NCI-H146 (cell line): ENCODE data around the gene U2AF2.

Experiments used
- DNase-seq: peaks from one replicate; lab custom pipeline; 2025; lab: John Stamatoyannopoulos, UW

U2AF2 gene

DNA sequence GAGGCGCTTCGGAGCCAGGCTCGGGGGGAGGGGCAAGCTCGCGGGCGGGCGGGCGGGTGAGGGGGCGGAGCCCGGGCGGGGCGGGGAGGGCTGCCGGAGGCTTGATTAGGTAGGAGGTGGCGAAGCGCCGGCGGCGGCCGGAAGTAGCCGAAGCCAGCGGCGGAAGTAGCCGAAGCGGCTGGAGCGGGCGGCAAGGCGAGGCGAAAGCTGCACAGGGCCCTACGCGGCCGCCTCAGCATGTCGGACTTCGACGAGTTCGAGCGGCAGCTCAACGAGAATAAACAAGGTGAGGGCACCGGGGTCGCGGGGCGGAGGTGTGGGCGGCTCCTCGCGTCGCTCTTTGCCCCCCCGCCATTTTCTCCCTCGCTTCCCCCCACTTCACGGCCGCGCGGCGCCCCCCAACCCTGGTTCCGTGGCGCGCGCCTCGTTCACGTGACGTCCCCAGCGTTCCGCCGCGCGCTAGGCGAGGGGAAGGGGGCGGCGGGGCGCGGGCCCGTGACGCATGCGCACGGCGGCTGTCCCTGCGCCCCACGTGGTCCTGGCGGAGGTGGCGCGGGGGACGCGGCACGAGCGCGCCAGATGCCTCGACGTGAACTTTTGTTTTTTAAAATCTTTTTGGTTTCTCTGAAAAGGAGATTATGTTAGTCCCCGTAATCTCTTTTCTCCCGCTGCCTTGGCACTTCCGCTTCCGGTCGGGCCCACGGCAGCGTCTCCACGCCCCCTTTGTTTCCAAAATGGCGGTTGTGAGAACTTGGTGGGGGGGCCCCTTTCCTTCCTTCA is at the start of gene U2AF2:
Gene U2AF2, plus strand, starts transcription at position 168 of the 780 bp plus-strand sequence. Its CDS starts 70 bp downstream, at position 238.
- DNase-seq = peak; percentile 97

DNA sequence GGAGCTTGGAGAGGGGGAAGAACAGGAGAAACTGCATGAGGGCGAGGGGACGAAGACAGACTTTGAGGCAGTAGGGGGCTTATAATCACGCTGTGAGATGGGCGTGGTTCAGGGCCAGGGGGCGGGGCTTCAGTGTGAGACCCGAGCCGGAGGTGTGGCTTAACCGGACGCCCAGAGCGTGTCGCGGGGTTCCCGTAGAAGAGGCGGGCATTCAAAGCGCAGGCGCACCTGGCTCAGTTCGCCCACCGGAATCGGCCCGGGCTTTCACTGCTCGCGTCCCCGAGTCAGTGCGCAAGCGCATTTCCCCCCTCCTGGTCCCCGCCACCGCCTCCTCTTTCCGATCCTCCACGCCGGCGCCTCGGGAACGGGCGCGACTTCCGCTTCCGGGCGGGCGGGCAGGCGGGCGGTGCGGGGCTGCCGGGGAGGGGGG is 49.6 kb upstream of the U2AF2 start:
- DNase-seq = peak; percentile 98

DNA sequence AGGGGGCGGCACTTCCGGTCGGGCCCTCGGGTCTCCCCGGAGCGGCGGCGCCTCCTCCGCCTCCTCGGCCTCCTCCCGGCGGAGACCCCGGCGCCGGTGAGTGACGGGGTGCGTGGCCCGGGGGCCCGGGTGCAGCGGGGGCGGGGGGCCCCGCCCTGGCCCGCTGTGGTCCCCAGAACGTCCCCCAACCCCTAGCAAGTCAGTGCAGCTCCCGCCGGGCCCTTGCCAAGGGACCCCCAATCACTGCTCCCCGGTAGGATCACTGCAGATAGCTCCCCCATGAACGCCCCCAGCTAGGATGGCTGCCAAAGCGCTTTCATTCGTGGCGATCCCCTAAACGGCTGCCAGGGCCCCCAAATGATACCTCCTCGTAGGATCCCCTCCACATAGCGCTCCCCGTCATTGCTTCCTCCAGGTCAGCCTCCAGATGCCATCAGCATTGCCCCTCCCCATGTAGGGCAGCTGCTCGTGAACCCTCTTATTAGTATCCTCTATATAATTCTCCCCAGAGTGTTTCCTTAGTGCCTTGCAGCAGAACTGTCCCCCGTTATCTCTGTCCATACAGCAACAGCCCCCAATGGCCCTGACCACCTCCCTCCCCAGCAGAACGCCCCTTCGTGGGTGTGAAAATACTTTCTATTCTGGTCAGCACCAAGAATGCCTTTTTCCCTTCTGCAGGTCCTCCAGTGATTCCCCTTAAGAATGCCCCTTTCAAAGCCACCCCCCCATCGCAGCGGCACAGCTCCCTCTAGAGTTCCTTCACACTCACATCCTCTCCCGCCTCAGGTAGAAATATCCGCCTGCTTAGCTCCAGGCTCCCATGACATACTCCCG is 49.0 kb upstream of the U2AF2 start, which contains the start of gene ZNF865:
Gene ZNF865, plus strand, starts transcription at position 11 of the 834 bp plus-strand sequence. CDS start 7,972 bp downstream, outside the sequence.
- peak; percentile 88 for DNase-seq

DNA sequence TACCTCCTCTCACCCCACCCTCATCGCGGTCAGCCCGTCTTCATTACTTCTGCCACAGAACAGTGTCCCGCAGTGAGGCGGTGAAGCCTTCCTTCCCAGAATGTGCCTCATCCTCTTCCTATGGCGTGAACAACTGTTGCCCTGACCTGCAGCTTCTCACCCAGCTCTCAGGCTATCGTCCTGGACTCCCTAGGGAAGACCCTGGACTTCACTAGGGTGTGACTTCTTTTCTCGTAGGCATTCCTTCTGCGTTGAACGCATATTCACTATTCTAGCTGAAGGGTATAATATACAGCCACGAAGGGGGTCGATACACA is 48.4 kb upstream of the U2AF2 start:
- no peak for DNase-seq

DNA sequence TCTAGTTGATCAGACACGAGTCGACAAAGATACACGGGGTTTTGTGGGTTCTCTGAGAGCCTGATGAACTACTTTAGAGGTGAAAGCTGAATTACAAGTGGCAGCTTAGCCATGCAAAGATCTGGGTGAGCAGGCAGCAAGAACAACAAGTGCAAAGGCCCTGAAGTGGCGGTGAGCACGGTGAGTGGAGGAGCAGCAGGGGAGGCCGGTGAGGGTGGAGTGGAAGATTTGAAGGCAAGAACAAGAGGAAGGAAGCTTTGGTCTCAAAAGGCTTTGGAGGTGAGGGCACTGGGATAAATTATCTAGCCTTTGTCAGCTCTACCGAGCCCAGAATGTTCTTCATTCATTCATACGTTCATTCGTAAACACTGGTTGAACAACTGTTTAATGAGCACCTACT is 48.0 kb upstream of the U2AF2 start:
- no peak for DNase-seq

DNA sequence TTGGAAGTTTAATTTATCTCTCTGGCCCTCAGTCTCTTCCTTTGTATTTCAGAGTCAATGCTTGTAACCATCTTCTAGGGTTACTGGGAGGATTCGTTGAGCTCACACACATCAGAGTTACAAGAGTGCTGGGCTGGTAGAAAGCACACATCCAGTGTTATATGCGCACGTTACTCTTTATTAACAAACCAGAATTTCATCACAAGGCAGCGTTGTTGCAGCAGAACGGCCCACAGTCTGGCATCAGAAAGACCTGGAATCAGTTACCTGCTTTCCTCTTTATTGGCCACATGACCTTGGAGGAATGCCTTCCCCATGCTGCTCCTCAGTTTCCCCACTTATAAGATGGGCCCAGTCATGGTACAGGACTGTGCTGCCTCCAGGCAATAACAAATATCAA is 45.5 kb upstream of the U2AF2 start:
- DNase-seq = no peak

DNA sequence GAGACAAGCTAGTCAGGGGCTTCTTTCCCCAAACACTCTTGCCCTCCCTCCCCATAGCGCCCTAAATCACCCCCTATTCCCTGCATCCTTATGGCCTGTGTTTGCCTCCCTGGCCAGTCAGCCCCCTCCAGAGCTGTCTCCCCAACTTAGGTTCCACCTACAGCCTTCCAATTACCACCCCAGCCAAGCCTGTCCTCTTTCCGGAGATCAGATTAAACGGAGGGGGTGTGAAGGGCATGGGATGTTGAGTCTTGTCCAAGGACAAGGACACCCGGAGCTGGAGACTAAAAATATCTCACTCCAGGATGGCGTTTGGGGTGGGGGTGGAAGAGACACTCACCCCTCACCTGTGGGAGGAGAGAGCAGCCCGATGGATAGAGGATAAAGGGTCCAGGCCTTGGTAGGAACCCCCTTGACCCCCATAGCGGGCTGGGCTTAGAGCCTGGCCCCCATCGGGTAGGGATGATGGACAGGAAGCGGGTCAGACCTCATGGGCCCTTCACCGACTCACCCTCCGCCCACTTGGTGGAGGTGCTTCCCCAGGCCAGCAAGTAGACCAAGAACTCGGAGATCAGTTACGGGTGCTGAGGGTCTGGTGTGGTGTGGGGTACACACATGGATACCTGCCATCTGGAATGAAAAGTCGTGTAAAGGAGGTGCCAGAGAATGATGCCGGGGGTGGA is 43.4 kb upstream of the U2AF2 start:
- no peak for DNase-seq

DNA sequence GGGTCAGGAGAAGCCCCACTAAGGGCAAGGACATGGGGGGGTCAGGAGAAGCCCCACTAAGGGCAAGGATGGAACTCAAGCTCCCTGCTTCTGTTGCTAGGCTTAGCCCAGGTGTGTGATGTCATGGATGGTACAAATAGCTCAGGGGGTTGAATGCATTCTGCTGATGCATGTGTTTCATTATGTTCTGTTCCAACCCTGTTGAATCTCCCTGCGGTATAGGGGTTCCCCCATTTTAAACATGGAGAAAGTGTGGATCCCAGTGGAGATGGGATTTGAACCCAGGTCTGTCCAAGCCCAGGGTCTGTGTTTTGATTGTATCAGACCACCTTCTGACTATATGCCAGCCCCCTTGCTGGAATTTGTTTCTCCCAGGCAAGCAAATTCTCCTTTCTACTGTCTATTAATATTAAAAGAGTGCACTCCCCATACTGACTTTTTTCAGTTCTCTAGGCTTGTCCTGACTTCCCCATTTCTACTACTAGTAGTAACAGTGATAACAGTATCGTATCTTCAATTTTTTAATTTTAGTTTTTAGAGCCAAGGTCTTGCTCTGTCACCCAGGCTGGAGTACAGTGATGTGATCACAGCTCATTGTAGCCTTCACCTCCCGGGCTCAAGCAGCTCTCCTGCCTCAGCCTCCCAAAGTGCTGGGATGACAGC is 42.7 kb upstream of the U2AF2 start:
- no peak for DNase-seq

DNA sequence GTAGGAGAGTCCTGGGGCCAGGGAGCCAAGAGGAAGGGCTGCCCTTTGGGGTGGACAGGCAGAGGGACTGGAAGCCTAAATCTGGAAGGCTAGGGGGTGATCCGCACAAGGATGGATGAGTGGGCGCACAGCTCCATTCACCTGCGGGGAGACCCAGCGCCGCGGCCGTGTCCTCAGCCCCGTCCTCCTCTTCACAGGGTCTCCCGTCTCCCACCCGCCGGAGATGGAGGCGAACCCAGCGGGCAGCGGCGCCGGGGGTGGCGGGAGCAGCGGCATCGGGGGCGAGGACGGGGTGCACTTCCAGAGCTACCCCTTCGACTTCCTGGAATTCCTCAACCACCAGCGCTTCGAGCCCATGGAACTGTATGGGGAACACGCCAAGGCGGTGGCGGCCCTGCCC is 41.4 kb upstream of the U2AF2 start:
- no peak for DNase-seq

DNA sequence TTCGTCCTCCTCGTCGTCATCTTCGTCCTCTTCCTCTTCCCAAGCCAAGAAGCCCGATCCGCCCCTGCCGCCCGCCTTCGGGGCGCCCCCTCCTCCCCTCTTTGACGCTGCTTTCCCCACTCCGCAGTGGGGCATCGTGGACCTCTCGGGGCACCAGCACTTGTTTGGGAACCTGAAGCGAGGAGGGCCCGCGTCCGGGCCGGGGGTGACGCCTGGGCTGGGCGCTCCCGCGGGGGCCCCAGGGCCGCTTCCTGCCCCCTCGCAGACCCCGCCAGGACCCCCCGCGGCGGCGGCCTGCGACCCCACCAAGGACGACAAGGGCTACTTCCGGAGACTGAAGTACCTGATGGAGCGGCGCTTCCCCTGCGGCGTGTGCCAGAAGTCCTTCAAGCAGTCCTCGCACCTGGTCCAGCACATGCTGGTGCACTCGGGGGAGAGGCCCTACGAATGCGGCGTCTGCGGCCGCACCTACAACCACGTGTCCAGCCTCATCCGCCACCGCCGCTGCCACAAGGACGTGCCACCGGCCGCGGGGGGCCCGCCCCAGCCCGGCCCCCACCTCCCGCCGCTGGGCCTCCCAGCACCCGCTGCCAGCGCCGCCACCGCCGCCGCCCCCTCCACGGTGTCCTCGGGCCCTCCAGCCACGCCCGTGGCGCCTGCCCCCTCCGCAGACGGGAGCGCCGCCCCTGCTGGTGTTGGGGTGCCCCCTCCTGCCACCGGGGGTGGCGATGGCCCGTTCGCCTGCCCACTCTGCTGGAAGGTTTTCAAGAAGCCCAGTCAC is 40.7 kb upstream of the U2AF2 start:
- DNase-seq = no peak

DNA sequence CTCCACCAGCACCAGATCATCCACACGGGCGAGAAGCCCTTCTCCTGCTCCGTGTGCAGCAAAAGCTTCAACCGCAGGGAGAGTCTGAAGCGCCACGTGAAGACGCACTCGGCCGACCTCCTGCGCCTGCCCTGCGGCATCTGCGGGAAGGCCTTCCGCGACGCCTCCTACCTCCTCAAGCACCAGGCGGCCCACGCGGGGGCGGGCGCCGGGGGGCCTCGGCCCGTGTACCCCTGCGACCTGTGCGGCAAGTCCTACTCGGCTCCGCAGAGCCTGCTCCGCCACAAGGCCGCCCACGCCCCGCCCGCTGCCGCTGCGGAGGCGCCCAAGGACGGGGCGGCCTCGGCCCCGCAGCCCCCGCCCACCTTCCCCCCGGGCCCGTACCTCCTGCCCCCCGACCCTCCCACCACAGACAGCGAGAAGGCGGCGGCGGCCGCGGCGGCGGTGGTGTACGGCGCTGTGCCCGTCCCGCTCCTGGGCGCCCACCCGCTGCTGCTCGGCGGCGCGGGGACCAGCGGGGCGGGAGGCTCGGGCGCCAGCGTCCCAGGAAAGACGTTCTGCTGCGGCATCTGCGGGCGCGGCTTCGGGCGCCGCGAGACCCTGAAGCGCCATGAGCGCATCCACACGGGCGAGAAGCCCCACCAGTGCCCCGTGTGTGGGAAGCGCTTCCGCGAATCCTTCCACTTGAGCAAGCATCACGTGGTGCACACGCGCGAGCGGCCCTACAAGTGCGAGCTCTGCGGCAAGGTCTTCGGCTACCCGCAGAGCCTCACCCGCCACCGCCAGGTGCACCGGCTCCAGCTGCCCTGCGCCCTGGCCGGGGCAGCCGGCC is 39.9 kb upstream of the U2AF2 start:
- DNase-seq = no peak

DNA sequence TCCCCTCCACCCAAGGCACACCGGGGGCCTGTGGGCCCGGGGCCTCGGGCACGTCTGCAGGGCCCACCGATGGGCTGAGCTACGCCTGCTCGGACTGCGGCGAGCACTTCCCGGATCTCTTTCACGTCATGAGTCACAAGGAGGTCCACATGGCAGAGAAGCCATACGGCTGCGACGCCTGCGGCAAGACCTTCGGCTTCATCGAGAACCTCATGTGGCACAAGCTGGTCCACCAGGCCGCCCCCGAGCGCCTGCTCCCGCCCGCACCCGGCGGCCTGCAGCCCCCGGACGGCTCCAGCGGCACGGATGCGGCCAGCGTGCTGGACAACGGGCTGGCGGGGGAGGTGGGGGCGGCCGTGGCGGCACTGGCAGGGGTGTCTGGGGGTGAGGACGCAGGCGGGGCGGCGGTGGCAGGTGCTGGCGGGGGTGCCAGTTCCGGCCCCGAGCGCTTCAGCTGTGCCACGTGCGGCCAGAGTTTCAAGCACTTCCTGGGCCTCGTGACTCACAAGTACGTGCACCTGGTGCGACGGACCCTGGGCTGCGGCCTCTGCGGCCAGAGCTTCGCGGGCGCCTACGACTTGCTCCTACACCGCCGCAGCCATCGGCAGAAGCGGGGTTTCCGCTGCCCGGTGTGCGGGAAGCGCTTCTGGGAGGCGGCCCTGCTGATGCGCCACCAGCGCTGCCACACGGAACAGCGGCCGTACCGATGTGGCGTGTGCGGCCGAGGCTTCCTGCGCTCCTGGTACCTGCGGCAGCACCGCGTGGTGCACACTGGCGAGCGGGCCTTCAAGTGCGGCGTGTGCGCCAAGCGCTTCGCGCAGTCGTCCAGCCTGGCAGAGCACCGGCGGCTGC is 39.1 kb upstream of the U2AF2 start:
- DNase-seq = no peak

DNA sequence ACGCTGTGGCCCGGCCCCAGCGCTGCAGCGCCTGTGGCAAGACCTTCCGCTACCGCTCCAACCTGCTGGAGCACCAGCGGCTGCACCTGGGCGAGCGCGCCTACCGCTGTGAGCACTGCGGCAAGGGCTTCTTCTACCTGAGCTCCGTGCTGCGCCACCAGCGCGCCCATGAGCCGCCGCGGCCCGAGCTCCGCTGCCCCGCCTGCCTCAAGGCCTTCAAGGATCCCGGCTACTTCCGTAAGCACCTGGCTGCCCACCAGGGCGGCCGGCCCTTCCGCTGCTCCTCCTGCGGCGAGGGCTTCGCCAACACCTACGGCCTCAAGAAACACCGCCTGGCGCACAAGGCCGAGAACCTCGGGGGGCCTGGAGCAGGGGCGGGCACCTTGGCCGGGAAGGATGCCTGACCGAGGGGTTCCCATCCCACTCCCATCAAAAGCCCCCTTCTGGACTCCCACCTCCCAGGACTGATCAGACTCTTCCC is 38.4 kb upstream of the U2AF2 start:
- DNase-seq = no peak

DNA sequence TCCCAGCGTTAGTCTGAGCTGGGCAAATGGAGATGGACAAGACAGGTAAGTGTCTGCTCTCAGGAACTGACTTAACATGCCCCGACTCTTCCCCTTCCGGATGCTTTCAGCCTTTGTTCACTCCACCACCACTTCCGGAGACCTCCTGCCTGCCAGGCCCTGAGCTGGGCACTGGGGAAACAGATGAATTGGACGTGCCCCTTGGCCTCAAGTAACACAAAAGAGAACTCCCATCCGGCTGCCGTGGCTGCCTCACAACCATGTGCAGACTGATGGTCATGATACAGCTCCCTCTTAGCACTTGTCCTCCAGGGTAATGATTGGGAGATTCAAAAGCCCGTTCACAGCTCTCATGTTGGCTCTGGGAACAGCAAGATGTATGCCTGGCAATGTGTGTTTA is 37.4 kb upstream of the U2AF2 start:
- no peak for DNase-seq

DNA sequence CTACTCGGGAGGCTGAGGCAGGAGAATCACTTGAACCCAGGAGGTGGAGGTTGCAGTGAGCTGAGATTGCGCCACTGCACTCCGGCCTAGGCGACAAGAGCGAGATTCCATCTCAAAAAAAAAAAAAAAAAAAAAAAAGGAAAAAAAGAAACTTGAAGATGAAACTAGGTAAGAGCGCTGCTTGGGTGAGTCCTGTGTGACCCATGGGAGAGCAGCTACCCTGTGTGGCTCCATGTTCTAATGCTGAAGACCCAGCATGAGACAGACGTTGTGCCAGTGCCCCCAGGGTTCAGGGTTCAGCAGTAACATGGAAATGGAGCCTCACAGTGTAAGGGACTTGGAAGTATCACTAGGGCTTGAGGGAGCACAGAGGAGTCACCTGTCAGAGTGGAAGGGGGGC is 36.4 kb upstream of the U2AF2 start:
- DNase-seq = no peak

DNA sequence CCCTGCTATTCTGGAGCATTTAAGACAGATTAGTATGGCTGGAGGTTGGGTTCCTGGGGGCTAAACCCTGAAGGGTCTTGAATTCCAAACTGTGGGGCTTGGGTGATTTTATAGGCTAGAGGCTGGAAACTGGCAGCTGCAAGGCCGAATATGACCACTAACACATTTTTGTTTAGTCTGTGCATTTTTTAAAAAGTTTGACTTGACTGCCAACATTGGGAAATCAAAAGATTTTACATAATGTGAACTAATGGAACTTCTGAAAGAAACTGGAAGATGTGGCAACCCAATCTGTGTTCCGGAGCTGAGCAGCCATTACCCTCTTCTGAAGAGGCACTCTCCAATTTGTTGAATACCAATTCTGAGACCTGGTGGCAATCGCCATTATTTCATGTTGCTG is 35.5 kb upstream of the U2AF2 start:
- no peak for DNase-seq

DNA sequence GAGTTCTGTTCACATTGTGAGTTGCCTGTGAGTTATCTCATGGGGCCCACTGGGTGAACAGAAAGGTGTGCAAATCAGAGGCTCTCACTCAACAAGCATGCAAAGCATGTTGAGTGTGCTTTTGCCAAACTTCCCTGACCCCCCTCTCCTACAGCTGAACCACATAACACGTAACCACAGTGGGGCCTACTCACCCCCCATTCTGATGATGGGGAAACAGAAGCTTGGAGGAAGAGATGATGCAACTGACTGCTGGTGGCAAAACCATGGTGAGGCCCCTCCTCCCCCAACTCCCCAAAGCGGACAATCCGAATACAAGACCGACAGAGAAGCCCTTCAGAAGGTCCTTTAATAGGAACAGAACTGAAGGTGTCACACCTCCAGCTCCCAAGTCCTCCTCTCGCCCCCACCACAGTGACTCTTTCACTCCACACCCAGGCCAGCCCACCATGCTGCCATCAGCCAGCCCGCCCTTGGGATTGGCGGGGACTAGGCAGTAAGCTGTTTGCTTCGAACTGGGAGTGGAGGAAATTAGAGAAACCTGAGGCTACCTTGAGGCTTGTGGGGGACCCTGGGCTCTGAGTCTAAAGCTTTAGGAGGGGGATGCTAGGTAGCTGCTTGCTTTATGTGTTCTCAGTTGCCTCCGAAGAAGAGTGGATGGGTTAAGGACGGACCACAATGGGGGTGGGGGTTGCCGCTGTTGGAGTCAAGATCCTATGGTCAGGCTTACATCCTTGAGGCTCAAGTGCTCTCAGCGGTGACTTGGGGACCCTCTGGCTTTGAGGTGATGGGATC is 34.2 kb upstream of the U2AF2 start:
- DNase-seq = no peak

DNA sequence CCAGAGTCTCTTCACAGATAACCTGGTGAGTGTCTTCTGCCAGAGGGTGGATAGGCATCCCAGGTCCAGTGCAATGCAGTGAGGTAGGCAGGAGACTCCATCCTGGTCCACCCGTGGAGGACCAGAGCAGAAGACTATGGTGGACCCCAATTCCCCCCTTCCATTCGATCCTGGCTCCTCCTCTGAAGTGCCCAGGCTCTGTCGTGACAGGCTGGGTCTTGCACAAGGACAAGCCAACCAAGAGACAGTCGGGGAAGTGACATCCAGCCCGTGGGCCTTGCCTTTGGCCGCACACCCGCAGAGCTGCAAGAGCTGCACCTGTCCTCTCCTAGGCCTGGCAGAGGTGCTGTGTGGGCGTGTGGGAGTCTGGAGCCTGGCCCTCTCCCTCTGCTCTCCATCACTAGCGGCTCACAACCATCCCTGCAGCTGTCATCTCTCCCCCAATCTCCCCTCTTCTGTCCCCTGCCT is 33.6 kb upstream of the U2AF2 start:
- no peak for DNase-seq
